ENCODE measurements around the gene MLN.

MLN gene

GRCh38 chr6:33790379-33790778 lies 13.4 kb downstream of the MLN start:
- DNase-seq (ENCODE audit: low spot score) = no peak
- TF ChIP-seq, protein P1, sequence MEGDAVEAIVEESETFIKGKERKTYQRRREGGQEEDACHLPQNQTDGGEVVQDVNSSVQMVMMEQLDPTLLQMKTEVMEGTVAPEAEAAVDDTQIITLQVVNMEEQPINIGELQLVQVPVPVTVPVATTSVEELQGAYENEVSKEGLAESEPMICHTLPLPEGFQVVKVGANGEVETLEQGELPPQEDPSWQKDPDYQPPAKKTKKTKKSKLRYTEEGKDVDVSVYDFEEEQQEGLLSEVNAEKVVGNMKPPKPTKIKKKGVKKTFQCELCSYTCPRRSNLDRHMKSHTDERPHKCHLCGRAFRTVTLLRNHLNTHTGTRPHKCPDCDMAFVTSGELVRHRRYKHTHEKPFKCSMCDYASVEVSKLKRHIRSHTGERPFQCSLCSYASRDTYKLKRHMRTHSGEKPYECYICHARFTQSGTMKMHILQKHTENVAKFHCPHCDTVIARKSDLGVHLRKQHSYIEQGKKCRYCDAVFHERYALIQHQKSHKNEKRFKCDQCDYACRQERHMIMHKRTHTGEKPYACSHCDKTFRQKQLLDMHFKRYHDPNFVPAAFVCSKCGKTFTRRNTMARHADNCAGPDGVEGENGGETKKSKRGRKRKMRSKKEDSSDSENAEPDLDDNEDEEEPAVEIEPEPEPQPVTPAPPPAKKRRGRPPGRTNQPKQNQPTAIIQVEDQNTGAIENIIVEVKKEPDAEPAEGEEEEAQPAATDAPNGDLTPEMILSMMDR (IDR thresholded peaks at IDR 0.05; ENCODE audit: extremely low read depth, missing control alignments) = no peak

DNA sequence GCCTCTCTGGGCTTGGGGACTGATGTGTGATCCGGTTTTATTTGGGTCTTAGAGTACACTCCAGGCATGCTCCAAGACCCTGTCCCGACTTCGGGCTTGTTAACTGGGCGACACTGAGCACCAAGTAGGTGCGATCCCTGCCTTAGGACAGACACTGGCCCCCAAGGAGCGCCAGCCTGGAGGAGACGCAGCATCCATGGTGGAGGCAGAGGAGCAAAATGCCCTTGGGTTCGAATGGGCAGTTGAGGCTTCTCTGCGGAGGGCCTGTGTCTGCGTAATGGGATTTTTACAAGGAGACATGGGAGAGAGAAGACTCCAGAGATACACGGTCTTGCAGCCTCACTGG lies 14.3 kb downstream of the MLN start:
- no peak for DNase-seq (ENCODE audit: low spot score)
- TF ChIP-seq, protein P1 (IDR thresholded peaks at IDR 0.05; ENCODE audit: extremely low read depth, missing control alignments) = no peak

DNA sequence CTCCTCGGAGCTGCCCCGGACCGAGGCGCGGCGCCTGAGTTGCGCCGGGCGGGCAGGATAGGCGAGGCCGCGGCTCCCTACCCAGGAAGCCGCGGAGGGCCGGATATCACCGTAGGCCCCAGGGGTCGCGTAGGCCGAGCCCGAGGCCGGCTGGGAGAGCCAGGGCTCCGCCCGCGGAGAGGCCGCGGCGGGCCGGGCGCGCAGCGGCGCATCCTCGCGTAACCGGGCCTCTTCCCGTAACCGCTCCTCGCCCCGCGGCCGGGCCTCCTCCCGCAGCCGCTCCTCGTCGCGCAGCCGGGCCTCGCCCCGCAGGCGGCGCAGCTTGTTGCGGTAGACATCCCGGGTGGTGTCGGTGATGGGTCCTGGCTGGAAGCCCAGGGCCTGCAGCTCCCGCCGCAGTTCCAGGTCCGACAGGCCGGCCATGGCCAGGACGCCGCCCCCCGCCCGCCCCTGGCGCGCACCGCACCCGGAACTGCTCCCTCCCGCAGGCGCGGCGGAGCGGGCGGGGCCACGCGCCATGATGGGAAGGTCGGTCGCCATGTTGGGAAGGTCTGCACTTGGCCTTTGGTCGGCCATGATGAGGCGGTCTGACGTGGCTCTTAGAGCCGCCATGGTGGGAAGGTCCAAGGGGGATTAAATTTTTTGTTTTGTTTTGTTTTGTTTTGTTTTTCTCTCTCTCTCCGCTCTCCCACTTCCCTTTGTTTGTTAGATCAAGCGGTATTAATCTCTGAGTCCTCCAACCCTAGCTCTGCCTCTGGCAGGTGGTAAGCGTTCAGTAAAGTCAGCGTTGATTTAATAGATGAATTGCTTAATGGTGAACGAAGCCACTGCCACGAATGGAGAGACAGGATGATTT lies 14.9 kb downstream of the MLN start, which contains the start of gene LEMD2:
LEMD2 (minus strand) TSS at position 437 of the 856 bp plus-strand sequence; CDS start at position 423, 14 bp downstream.
- TF ChIP-seq, protein P1 (IDR thresholded peaks at IDR 0.05; ENCODE audit: extremely low read depth, missing control alignments) = no peak
- peak; percentile 98 for DNase-seq (ENCODE audit: low spot score)

DNA sequence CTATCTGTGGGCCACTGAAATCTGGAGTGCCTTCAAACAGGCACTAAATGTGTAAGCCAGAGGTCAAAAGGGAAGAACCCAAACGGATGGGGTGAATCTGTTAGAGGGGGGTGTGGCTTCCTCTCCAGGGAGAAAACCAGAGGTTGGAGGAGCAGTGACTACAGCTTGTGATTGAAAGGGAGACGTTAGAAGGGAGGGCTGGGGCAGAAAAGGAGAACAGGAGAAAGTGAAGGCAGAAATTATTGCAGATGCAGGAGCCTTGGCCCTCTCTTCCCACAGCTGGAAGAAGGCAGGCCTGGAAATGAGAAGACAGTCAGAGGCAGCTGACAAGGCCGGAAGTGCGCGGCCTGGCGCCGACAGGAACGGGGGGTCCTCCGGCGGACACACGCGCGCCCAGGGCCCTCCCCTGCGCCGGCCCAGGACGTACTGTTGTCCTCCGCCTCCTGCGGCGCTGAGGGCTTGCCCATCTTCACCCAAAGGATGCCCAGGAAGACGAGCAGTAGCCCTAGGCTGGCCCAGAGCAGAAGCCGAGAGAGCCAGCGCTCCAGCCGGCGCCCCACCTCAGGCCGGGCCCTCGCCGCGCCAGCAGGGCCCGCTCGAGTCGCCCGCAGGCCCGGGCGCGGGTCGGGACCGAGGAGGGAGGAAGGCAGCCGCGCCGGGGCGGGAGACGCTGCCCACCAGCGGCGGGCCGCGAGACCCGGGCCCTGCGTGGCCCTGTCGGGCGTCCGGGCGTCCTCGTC lies 15.7 kb downstream of the MLN start:
- TF ChIP-seq, protein P1 (IDR thresholded peaks at IDR 0.05; ENCODE audit: extremely low read depth, missing control alignments) = no peak
- peak; percentile 86 for DNase-seq (ENCODE audit: low spot score)

DNA sequence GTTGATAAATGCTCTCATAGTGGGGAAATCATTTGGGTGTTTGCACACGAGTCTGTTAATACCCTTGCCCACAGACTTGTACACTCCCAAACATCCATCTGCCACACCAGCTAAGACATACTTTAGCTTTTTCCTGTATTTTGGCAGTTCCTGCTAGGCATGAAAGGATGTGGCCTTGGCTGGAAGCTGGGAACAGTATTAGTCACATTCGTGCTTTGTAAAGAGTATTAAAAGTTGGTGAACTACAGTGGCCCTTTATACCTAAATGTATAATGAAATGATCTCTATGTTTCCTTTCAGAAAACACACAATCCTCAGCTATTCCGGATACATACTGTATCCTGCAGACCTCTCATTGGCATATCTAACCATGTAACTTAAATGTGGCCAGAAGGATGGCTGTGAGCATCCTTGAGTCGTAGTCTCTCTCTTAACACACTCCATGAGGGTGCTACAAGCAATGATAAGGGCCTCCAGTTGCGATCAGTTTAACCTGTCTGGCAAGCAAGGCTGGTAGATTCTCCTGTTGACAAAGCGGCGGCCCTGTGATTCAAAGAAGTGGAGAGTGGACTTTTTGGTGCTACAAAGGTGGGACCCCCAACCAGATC lies 16.4 kb downstream of the MLN start:
- TF ChIP-seq, protein P1 (IDR thresholded peaks at IDR 0.05; ENCODE audit: extremely low read depth, missing control alignments) = no peak
- no peak for DNase-seq (ENCODE audit: low spot score)

DNA sequence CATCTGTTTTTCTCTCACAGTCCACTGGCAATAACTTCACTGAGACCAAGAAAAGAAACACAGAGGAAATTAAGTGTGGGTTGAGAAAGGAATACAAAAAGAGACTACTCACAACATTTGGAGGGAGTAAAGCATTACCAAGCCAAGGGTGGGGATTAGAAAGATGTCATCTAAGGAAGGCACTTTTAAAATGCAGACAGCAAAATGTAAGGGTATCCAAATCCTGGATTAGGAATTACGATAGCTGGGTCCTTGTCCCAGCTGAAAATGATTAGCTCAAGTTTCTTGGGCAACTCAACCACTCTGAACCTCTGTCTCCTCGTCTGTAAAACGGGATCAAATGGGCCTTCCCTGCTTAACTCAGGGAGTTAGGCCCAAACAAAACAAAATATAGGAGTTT lies 17.1 kb downstream of the MLN start:
- TF ChIP-seq, protein P1 (IDR thresholded peaks at IDR 0.05; ENCODE audit: extremely low read depth, missing control alignments) = no peak
- no peak for DNase-seq (ENCODE audit: low spot score)

DNA sequence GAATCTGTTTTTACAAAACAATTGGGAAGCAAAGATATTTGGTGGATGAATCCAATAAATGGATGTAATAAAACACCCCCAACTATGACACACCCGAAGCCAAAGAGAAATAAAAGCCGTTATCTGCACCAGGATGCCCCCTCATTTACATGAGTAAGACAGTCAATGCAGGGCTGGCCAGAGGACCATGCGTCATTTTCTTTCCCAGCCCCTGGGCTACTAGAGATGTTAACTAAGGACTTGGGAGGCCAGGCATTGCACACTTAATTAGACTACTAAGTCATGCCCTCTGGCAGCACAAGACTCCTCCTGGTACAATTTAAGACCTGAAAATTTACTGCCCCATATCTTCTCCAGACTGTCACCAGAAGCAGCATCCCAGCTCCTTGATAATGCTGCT lies 18.0 kb downstream of the MLN start:
- TF ChIP-seq, protein P1 (IDR thresholded peaks at IDR 0.05; ENCODE audit: extremely low read depth, missing control alignments) = no peak
- no peak for DNase-seq (ENCODE audit: low spot score)
